Activated effector memory CD4-positive, alpha-beta T cell treated with anti-CD3 and anti-CD28 coated beads, Interleukin-2, amount 50 U/mL, for 16 hours (primary cell): ENCODE results near the gene PRLH.

Experiments used
- DNase-seq: peaks from one replicate; pipeline ENCODE4 v3.0.0-alpha.2; 2020

PRLH gene

GRCh38 chr2:237567276-237568029 is 1.1 kb downstream of the PRLH start:
- peak; percentile 59 for DNase-seq

- peak; percentile 45 for DNase-seq
Measured at GRCh38 chr2:237568121-237568660, 1.8 kb downstream of the PRLH start.

GRCh38 chr2:237569041-237569440 is 2.7 kb downstream of the PRLH start:
- no peak for DNase-seq

- no peak for DNase-seq
Measured at GRCh38 chr2:237569896-237570295, 3.5 kb downstream of the PRLH start.

- DNase-seq, result no peak
Measured at GRCh38 chr2:237570776-237571335, 4.5 kb downstream of the PRLH start.

- no peak for DNase-seq
Measured at GRCh38 chr2:237571551-237571950, 5.2 kb downstream of the PRLH start.

- peak; percentile 94 for DNase-seq
Measured at GRCh38 chr2:237572021-237572741, 5.8 kb downstream of the PRLH start.

- no peak for DNase-seq
Measured at GRCh38 chr2:237572742-237573101, 6.3 kb downstream of the PRLH start.

GRCh38 chr2:237573721-237574415 is 7.5 kb downstream of the PRLH start:
- DNase-seq, result no peak

- no peak for DNase-seq
Measured at GRCh38 chr2:237574467-237574866, 8.1 kb downstream of the PRLH start.

- no peak for DNase-seq
Measured at GRCh38 chr2:237574894-237575868, 8.8 kb downstream of the PRLH start.

GRCh38 chr2:237575869-237576862 is 9.8 kb downstream of the PRLH start:
- DNase-seq, result no peak

- DNase-seq, result no peak
Measured at GRCh38 chr2:237576974-237577373, 10.6 kb downstream of the PRLH start.

GRCh38 chr2:237577458-237577857 is 11.1 kb downstream of the PRLH start:
- no peak for DNase-seq

- DNase-seq, result no peak
Measured at GRCh38 chr2:237577956-237578870, 11.8 kb downstream of the PRLH start.

GRCh38 chr2:237581326-237581725 is 15.0 kb downstream of the PRLH start:
- DNase-seq, result no peak

- no peak for DNase-seq
Measured at GRCh38 chr2:237581751-237582746, 15.7 kb downstream of the PRLH start.
